Right renal pelvis (tissue), 4 donors: ENCODE measurements around the gene ARHGEF19. TPM values are rescaled to one million over a fixed set of nuclear protein-coding genes. Genes with fewer than 3 reads are reported as not detected.

Source experiments
- DNase-seq, 4 donors: peaks; one replicate each; pipeline ENCODE4 v3.0.0-alpha.2; 2013; ENCODE audit warnings: low read depth in 4 of 4, low spot score in 3 of 4, missing footprints in 1 of 4
- polyA plus RNA-seq, 4 donors: library from polyadenylated mRNA; unstranded; fragments of 120-200 nt; gene quantifications; one replicate each; pipeline ENCODE4 v1.2.1, GENCODE V29; 2013; ENCODE audit not compliant: insufficient read length in 4 of 4

The ARHGEF19 gene
- polyA plus RNA-seq, 4 donors: 17.1 to 22.0 (median 20.8) TPM

- DNase-seq: no peak
Measured at GRCh38 chr1:16244650-16245285, 32.3 kb upstream of the ARHGEF19 start.

- peak in 3 of 4 donors; percentile 72 to 75 (median 74) for DNase-seq
Measured at GRCh38 chr1:16243936-16244649, 31.6 kb upstream of the ARHGEF19 start.

GRCh38 chr1:16243215-16243610, 30.8 kb upstream of the ARHGEF19 start:
- no peak for DNase-seq

- no peak for DNase-seq
Measured at GRCh38 chr1:16242556-16243214, 30.2 kb upstream of the ARHGEF19 start.

- no peak for DNase-seq
Measured at GRCh38 chr1:16241221-16241708, 28.8 kb upstream of the ARHGEF19 start.

- no peak for DNase-seq
Measured at GRCh38 chr1:16239972-16240491, 27.6 kb upstream of the ARHGEF19 start.

- DNase-seq: no peak
Measured at GRCh38 chr1:16237343-16237830, 24.9 kb upstream of the ARHGEF19 start.

- peak in 3 of 4 donors; percentile 86 to 89 (median 88) for DNase-seq
Measured at GRCh38 chr1:16236511-16237342, 24.3 kb upstream of the ARHGEF19 start, which contains the start of gene CPLANE2. Gene CPLANE2 (minus strand): TSS chr1:16237183. CDS start chr1:16236742, 441 bp downstream.

- DNase-seq: no peak
Measured at GRCh38 chr1:16235944-16236510, 23.6 kb upstream of the ARHGEF19 start.

GRCh38 chr1:16235347-16235746, 22.9 kb upstream of the ARHGEF19 start:
- no peak for DNase-seq

- DNase-seq: no peak
Measured at GRCh38 chr1:16233431-16233830, 21.0 kb upstream of the ARHGEF19 start.

GRCh38 chr1:16232316-16232710, 19.9 kb upstream of the ARHGEF19 start:
- no peak for DNase-seq

- no peak for DNase-seq
Measured at GRCh38 chr1:16231331-16232315, 19.2 kb upstream of the ARHGEF19 start.

GRCh38 chr1:16230744-16231143, 18.3 kb upstream of the ARHGEF19 start:
- DNase-seq: no peak

- DNase-seq: no peak
Measured at GRCh38 chr1:16229976-16230740, 17.7 kb upstream of the ARHGEF19 start.

- no peak for DNase-seq
Measured at GRCh38 chr1:16226490-16227179, 14.2 kb upstream of the ARHGEF19 start.

- no peak for DNase-seq
Measured at GRCh38 chr1:16226129-16226489, 13.7 kb upstream of the ARHGEF19 start.
